Neural cell (in vitro differentiated cells): ENCODE measurements around the gene DTX1. TPM values are rescaled to one million over a fixed set of nuclear protein-coding genes. Genes with fewer than 3 reads are reported as not detected.

ENCODE experiments used
- H2AFZ ChIP-seq: fragments of 200-600, 300-800 bp; sonication (generic), shearing (Covaris generic); 2 replicates; pipeline ENCODE4 v1.6.0; 2014; ENCODE audit warnings: low read depth, mild to moderate bottlenecking, antibody characterized with exemption, low read length, moderate library complexity
- H3F3A ChIP-seq: fragments of 200-600 bp; shearing (Covaris generic); 2 replicates; pipeline ENCODE4 v1.6.1; 2016; ENCODE audit warnings: mild to moderate bottlenecking, moderate library complexity, mixed read lengths, antibody characterized with exemption, low read length; ENCODE audit not compliant: insufficient read depth, poor library complexity, severe bottlenecking
- H3K27ac ChIP-seq: fragments of 200-600, 300-800 bp; sonication (generic), shearing (Covaris generic); 2 replicates; pipeline ENCODE4 v1.5.1; 2014; ENCODE audit warnings: mild to moderate bottlenecking, low read length, moderate library complexity
- H3K27me3 ChIP-seq: fragments of 300-800, 200-600 bp; sonication (generic), shearing (Covaris generic); 2 replicates; pipeline ENCODE4 v1.6.0; 2014; ENCODE audit warnings: mild to moderate bottlenecking, low read depth, low read length, moderate library complexity; ENCODE audit not compliant: insufficient read depth
- H3K36me3 ChIP-seq: fragments of 300-800, 200-600 bp; sonication (generic), shearing (Covaris generic); 2 replicates; pipeline ENCODE4 v1.5.1; 2014; ENCODE audit warnings: mild to moderate bottlenecking, antibody characterized with exemption, low read length, moderate library complexity; ENCODE audit not compliant: insufficient read depth
- H3K4me2 ChIP-seq: fragments of 300-800, 200-600 bp; sonication (generic), shearing (Covaris generic); 2 replicates; pipeline ENCODE4 v1.6.0; 2014; ENCODE audit warnings: mild to moderate bottlenecking, low read length
- H3K4me3 ChIP-seq: fragments of 300-800, 200-600 bp; sonication (generic), shearing (Covaris generic); 2 replicates; pipeline ENCODE4 v1.5.1; 2014; ENCODE audit warnings: mild to moderate bottlenecking, low read length, moderate library complexity
- H3K79me2 ChIP-seq: fragments of 200-600 bp; shearing (Covaris generic); replicated peaks from 2 replicates; pipeline ENCODE4 v1.6.0; 2014; ENCODE audit warnings: mild to moderate bottlenecking, low read length, moderate library complexity; ENCODE audit not compliant: insufficient read depth
- H3K9ac ChIP-seq: fragments of 300-800, 200-600 bp; sonication (generic), shearing (Covaris generic); 2 replicates; pipeline ENCODE4 v1.6.1; 2016; ENCODE audit warnings: mild to moderate bottlenecking, low read length, mixed read lengths
- H3K9me2 ChIP-seq: fragments of 200-600 bp; shearing (Covaris generic); 2 replicates; pipeline ENCODE4 v1.6.1; 2016; ENCODE audit warnings: mild to moderate bottlenecking, low read length, mixed read lengths; ENCODE audit not compliant: insufficient read depth
- H3K9me3 ChIP-seq: fragments of 200-600, 300-800 bp; sonication (generic), shearing (Covaris generic); 2 replicates; pipeline ENCODE4 v1.6.1; 2016; ENCODE audit warnings: mild to moderate bottlenecking, mixed run types, low read length, moderate library complexity, mixed read lengths
- H4K20me1 ChIP-seq: fragments of 200-600 bp; shearing (Covaris generic); 2 replicates; pipeline ENCODE4 v1.6.1; 2016; ENCODE audit warnings: mild to moderate bottlenecking, mixed run types; ENCODE audit not compliant: insufficient read depth
- EP300 ChIP-seq: fragments of 450-650 bp; conservative IDR thresholded peaks from 2 replicates; pipeline ENCODE4 v1.6.1; 2014; ENCODE audit warnings: antibody characterized with exemption, mild to moderate bottlenecking, moderate library complexity; ENCODE audit not compliant: poor library complexity, severe bottlenecking
- EZH2 ChIP-seq: fragments of 200-600, 300-800 bp; shearing (Covaris generic), sonication (generic); IDR thresholded peaks from 2 replicates; pipeline ENCODE4 v1.6.1; 2014; ENCODE audit warnings: antibody characterized with exemption, low read length, borderline replicate concordance, mild to moderate bottlenecking; ENCODE audit not compliant: insufficient read depth, poor library complexity, severe bottlenecking
- MXI1 ChIP-seq: fragments of 450-650 bp; conservative IDR thresholded peaks from 2 replicates; pipeline ENCODE4 v1.6.1; 2014; ENCODE audit warnings: antibody characterized with exemption, mild to moderate bottlenecking; ENCODE audit not compliant: poor library complexity, severe bottlenecking
- POLR2AphosphoS5 ChIP-seq: IDR thresholded peaks from 2 replicates; pipeline ENCODE4 v1.6.1; 2012
- RAD21 ChIP-seq: fragments of 450-650 bp; conservative IDR thresholded peaks from 2 replicates; pipeline ENCODE4 v1.6.1; 2014; ENCODE audit warnings: antibody characterized with exemption, mild to moderate bottlenecking, moderate library complexity
- SMC3 ChIP-seq: fragments of 450-650 bp; conservative IDR thresholded peaks from 2 replicates; pipeline ENCODE4 v1.6.1; 2014; ENCODE audit warnings: antibody characterized with exemption, mild to moderate bottlenecking, moderate library complexity; ENCODE audit not compliant: poor library complexity
- TAF1 ChIP-seq: IDR thresholded peaks from 2 replicates; pipeline ENCODE4 v1.6.1; 2012; ENCODE audit warnings: low read depth
- polyA plus RNA-seq: library from polyadenylated mRNA; depleted of rRNA; stranded (reverse); fragments of >200 nt; gene quantifications from 2 replicates; pipeline ENCODE4 v1.2.3, GENCODE V29; 2014
- TF ChIP-seq, protein P1 (sequence below): fragments of 450-650 bp; IDR thresholded peaks from 2 replicates; pipeline ENCODE4 v1.5.1; 2014; ENCODE audit warnings: antibody characterized with exemption, mild to moderate bottlenecking, moderate library complexity; ENCODE audit not compliant: poor library complexity, severe bottlenecking
- TF ChIP-seq, protein P2 (sequence below): IDR thresholded peaks from 2 replicates; pipeline ENCODE4 v1.6.1; 2012; ENCODE audit warnings: borderline replicate concordance

Gene DTX1
- polyA plus RNA-seq, 1 donor from 2014 or later: 30.7 TPM

DNA sequence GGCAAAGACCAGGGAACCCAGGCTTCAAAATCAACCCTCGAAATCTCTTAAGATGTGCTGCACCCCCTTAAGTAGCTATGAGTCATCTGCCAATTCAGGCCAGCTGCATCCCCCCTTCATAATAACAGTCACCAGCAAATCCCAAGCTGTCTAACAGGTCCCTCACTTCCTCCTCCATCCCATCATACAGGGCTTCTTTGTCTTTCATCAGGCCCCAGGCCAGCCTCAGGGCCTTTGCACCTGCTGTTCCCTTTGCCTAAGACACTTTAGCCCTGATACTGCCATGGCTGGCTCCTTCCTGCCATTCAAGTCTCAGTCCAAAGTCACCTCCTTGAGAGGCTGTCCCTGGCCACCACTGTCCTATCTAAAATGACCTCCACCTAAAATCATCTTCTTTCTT lies 75.0 kb downstream of the DTX1 start:
- H3K27me3 ChIP-seq: peaks cover 24% of the 10 kb centered on the region
- no peaks in the 10 kb centered on the region for H3K36me3 ChIP-seq
- no peak overlapping the region for H3K27ac ChIP-seq
- H3K79me2 ChIP-seq: no peaks in the 10 kb centered on the region
- no peak overlapping the region for H3K9ac ChIP-seq
- H3K9me3 ChIP-seq: no peaks in the 10 kb centered on the region
- no peaks in the 10 kb centered on the region for H3F3A ChIP-seq
- no peak overlapping the region for H3K4me2 ChIP-seq
- H3K4me3 ChIP-seq: no peak overlapping the region
- TF ChIP-seq POLR2AphosphoS5 (no peak), EZH2 (no peak), RAD21 (no peak), EP300 (no peak), MXI1 (no peak), SMC3 (no peak), TAF1 (no peak)
- TF ChIP-seq, protein P1, sequence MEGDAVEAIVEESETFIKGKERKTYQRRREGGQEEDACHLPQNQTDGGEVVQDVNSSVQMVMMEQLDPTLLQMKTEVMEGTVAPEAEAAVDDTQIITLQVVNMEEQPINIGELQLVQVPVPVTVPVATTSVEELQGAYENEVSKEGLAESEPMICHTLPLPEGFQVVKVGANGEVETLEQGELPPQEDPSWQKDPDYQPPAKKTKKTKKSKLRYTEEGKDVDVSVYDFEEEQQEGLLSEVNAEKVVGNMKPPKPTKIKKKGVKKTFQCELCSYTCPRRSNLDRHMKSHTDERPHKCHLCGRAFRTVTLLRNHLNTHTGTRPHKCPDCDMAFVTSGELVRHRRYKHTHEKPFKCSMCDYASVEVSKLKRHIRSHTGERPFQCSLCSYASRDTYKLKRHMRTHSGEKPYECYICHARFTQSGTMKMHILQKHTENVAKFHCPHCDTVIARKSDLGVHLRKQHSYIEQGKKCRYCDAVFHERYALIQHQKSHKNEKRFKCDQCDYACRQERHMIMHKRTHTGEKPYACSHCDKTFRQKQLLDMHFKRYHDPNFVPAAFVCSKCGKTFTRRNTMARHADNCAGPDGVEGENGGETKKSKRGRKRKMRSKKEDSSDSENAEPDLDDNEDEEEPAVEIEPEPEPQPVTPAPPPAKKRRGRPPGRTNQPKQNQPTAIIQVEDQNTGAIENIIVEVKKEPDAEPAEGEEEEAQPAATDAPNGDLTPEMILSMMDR: no peak
- TF ChIP-seq, protein P2, sequence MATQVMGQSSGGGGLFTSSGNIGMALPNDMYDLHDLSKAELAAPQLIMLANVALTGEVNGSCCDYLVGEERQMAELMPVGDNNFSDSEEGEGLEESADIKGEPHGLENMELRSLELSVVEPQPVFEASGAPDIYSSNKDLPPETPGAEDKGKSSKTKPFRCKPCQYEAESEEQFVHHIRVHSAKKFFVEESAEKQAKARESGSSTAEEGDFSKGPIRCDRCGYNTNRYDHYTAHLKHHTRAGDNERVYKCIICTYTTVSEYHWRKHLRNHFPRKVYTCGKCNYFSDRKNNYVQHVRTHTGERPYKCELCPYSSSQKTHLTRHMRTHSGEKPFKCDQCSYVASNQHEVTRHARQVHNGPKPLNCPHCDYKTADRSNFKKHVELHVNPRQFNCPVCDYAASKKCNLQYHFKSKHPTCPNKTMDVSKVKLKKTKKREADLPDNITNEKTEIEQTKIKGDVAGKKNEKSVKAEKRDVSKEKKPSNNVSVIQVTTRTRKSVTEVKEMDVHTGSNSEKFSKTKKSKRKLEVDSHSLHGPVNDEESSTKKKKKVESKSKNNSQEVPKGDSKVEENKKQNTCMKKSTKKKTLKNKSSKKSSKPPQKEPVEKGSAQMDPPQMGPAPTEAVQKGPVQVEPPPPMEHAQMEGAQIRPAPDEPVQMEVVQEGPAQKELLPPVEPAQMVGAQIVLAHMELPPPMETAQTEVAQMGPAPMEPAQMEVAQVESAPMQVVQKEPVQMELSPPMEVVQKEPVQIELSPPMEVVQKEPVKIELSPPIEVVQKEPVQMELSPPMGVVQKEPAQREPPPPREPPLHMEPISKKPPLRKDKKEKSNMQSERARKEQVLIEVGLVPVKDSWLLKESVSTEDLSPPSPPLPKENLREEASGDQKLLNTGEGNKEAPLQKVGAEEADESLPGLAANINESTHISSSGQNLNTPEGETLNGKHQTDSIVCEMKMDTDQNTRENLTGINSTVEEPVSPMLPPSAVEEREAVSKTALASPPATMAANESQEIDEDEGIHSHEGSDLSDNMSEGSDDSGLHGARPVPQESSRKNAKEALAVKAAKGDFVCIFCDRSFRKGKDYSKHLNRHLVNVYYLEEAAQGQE: no peak
- no peaks in the 10 kb centered on the region for H3K9me2 ChIP-seq
- H4K20me1 ChIP-seq: no peaks in the 10 kb centered on the region
- H2AFZ ChIP-seq: no peak overlapping the region

DNA sequence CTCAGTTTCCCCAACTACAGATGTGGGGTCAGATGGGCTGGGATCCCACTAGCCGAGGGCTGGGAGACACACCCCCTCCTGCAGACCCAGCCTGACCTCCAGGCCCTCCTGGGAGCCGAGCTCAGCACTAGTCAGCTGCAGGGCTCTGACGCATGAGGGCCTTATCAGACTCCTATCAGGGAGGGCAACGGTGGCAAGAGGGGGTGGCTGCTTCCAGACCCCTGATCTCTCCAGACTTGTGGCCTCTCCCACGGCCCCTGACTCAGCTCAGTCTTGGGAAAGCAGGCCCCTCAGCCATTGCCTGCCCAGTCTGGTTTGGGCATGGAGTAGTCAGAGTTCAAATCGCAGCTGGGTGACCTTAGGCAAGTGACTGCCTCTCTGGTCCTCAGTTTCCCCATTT lies 76.5 kb downstream of the DTX1 start:
- H3K79me2 ChIP-seq: no peaks in the 10 kb centered on the region
- no peak overlapping the region for H3K27ac ChIP-seq
- no peak overlapping the region for H2AFZ ChIP-seq
- no peaks in the 10 kb centered on the region for H3K9me3 ChIP-seq
- H3F3A ChIP-seq: no peaks in the 10 kb centered on the region
- no peak overlapping the region for H3K4me2 ChIP-seq
- no peak overlapping the region for H3K4me3 ChIP-seq
- no peak for TF ChIP-seq POLR2AphosphoS5
- H4K20me1 ChIP-seq: no peaks in the 10 kb centered on the region
- H3K36me3 ChIP-seq: no peaks in the 10 kb centered on the region
- H3K9ac ChIP-seq: no peak overlapping the region
- peaks cover 28% of the 10 kb centered on the region for H3K27me3 ChIP-seq
- H3K9me2 ChIP-seq: no peaks in the 10 kb centered on the region

DNA sequence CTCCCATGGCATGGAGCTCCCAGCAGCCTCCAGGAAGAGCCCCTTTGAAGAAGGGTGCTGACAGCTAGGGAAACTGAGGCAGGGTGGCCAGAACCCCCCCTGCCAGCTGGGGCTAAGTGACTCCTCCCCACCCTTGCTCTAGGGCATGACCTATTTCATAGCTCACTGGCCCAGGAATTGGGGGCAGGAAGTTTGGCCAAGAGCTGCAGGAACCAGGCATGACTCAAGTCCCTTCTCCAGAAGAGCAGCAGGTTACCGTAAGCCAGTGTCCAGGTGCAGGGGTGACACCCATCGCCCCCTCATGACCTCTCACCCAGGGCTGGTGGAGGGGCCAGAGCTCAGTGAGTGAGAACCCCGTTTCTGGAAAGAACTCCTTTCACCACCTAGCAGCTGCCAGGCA lies 77.1 kb downstream of the DTX1 start:
- no peak overlapping the region for H3K4me2 ChIP-seq
- H3K27ac ChIP-seq: no peak overlapping the region
- no peak overlapping the region for H3K9ac ChIP-seq
- H3F3A ChIP-seq: no peaks in the 10 kb centered on the region
- H3K4me3 ChIP-seq: no peak overlapping the region
- no peaks in the 10 kb centered on the region for H3K9me2 ChIP-seq
- H3K9me3 ChIP-seq: no peaks in the 10 kb centered on the region
- H2AFZ ChIP-seq: no peak overlapping the region
- no peaks in the 10 kb centered on the region for H3K36me3 ChIP-seq
- H3K79me2 ChIP-seq: no peaks in the 10 kb centered on the region
- no peaks in the 10 kb centered on the region for H4K20me1 ChIP-seq
- H3K27me3 ChIP-seq: peaks cover 28% of the 10 kb centered on the region
- TF ChIP-seq, protein P1: no peak
- TF ChIP-seq SMC3 (no peak), TAF1 (no peak), RAD21 (no peak), POLR2AphosphoS5 (no peak), EP300 (no peak), EZH2 (no peak), MXI1 (no peak)
- TF ChIP-seq, protein P2: no peak
